ENCODE measurements around the gene P2RX1. TPM values are rescaled to one million over a fixed set of nuclear protein-coding genes. Genes with fewer than 3 reads are reported as not detected.

The P2RX1 gene
- total and polyA plus RNA-seq, 2 donors (not counting 1 experiment from before 2014, with no cell fraction given), result 25.7 to 84.7 TPM

DNA sequence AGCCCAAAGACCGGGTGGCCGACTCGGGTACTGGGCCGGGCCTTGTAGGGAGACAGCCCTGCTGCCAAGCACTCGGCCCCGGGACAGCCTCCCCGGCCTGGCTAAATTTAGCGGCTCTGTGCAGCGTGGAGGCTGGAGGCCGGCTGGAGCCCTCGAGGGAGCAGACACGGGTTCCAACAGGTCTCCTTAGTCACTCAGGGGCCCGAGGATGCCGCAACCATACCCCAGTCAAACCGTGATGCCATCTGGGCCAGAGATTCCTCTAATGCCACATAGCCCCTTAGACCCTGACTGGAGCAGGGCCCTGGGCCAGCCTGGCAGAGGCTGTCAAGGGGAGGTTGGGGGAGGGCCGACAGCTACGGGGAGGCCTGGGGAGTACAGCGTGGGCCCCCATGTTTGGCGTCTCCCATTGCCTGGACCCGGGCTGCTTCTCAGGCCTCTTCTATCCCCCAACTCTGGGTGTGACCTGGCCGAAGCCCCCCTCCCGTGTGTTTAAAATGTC, 2.9 kb upstream of the P2RX1 start:
- POLR2A ChIA-PET, result interaction anchor here (1.6 kb wide), 1 partner anchor 43 kb away, joined by 3 read pairs; no protein-coding TSS in a partner anchor
- no peak overlapping the region for H2AFZ ChIP-seq (ENCODE audit: insufficient read depth, low read depth, low read length, poor library complexity, severe bottlenecking)
- ATAC-seq (ENCODE audit: low read depth), result no peak
- Mint-ChIP-seq H3K27ac (no peak overlapping the region), H3K27me3 (no peaks in the 10 kb centered on the region), H3K4me1 (peaks cover 68% of the 10 kb centered on the region), H3K4me3 (no peak overlapping the region), H3K9me3 (ENCODE audit: insufficient read depth) (no peaks in the 10 kb centered on the region)
- no peak overlapping the region for H3K27ac ChIP-seq (ENCODE audit: low read length in 2 of 2)
- H4K20me1 ChIP-seq (ENCODE audit: control insufficient read depth, insufficient read depth, low read length, poor library complexity, severe bottlenecking), result no peaks in the 10 kb centered on the region
- H3K4me1 ChIP-seq (ENCODE audit: control insufficient read depth in 2 of 2, insufficient read depth in 2 of 2, low read length in 2 of 2), result peaks cover 41 to 66% of the 10 kb centered on the region in 2 donors
- WGBS (ENCODE audit: insufficient coverage), result 91% methylated on average over 20 of the region's 22 CpGs
- H3K9ac ChIP-seq (ENCODE audit: low read length), result no peak overlapping the region
- peaks cover 0 to 3% (median 0%) of the 10 kb centered on the region in 3 donors for H3K9me3 ChIP-seq (ENCODE audit: control extremely low read depth in 1 of 3, control insufficient read depth in 2 of 3, insufficient read depth in 1 of 3, low read length in 2 of 3)
- DNase-seq, result no peak
- H3K79me2 ChIP-seq (ENCODE audit: control insufficient read depth, insufficient read depth, low read length), result peaks cover 29% of the 10 kb centered on the region
- H3K36me3 ChIP-seq (replicated peaks in 1 of 2; ENCODE audit: control extremely low read depth in 1 of 2, control insufficient read depth in 1 of 2, extremely low read depth in 1 of 2, insufficient read depth in 2 of 2, low read length in 1 of 2), result peaks cover 0 to 1% of the 10 kb centered on the region in 2 experiments
- H3K27me3 ChIP-seq (replicated peaks in 1 of 4; ENCODE audit: control extremely low read depth in 1 of 4, control insufficient read depth in 3 of 4, insufficient read depth in 4 of 4, low read length in 3 of 4), result no peaks in the 10 kb centered on the region
- no peak for TF ChIP-seq EZH2 (IDR thresholded peaks at IDR 0.05; ENCODE audit: borderline replicate concordance, insufficient read depth, low read depth, low read length, poor library complexity, severe bottlenecking)
- TF ChIP-seq, protein P1, sequence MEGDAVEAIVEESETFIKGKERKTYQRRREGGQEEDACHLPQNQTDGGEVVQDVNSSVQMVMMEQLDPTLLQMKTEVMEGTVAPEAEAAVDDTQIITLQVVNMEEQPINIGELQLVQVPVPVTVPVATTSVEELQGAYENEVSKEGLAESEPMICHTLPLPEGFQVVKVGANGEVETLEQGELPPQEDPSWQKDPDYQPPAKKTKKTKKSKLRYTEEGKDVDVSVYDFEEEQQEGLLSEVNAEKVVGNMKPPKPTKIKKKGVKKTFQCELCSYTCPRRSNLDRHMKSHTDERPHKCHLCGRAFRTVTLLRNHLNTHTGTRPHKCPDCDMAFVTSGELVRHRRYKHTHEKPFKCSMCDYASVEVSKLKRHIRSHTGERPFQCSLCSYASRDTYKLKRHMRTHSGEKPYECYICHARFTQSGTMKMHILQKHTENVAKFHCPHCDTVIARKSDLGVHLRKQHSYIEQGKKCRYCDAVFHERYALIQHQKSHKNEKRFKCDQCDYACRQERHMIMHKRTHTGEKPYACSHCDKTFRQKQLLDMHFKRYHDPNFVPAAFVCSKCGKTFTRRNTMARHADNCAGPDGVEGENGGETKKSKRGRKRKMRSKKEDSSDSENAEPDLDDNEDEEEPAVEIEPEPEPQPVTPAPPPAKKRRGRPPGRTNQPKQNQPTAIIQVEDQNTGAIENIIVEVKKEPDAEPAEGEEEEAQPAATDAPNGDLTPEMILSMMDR (IDR thresholded peaks at IDR 0.05), result no peak
- H3K4me2 ChIP-seq (replicated peaks; ENCODE audit: low read depth, low read length, poor library complexity, severe bottlenecking), result no peak overlapping the region
- CTCF ChIA-PET, result no interaction called here
- no peak overlapping the region for H3K4me3 ChIP-seq (ENCODE audit: control extremely low read depth in 1 of 5, extremely low read depth in 1 of 5, insufficient read depth in 1 of 5, low read depth in 2 of 5, low read length in 4 of 5)
- intact Hi-C loops (cut with micrococcal nuclease), result loop anchor here (10.0 kb wide), 1 partner anchor 364 kb away; the partner anchor contains the start of gene TRPV3

DNA sequence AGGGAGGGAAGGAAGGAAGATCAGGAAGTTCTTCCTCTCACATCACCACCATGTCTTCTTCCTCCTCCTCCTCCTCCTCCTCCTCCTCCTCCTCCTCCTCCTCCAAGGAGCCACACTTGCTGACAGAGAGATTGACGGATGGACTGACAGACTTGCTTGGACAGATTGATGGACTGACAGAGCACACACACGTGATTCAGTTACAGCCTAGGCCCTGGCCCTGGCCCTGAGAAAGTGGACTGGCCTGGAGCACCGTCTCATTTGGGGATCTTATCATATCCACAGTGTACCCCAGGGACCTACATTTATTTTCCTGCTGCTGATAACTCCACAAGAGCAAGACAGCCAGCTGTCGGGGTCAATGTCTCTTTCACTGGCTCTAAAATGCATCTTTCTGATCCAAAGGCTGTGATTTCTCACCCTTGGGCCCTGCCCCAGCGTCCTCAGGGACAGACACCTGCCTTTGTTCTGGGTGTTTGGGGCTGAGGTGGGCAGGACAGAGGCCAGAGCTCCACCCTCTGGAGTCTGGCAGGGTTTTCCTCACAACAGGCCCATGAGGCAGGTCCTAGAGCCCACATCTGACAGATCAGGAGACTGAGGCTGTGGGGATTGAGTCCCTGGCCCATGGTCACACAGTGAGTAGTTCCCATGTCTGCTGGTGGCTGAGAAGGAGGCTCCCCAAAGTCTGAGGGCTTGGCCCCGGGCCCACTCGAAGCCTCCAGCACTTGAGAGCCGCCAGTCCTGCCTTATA, 2.3 kb upstream of the P2RX1 start:
- H3K27ac Mint-ChIP-seq, result peak overlapping the region; percentile 61
- no peaks in the 10 kb centered on the region for H3K27me3 ChIP-seq (replicated peaks in 1 of 4; ENCODE audit: control extremely low read depth in 1 of 4, control insufficient read depth in 3 of 4, insufficient read depth in 4 of 4, low read length in 3 of 4)
- WGBS (ENCODE audit: insufficient coverage), result 71% methylated on average over 8 of the region's 8 CpGs
- ChIA-PET POLR2A (no interaction called here), CTCF (no interaction called here)
- peaks cover 68% of the 10 kb centered on the region for H3K4me1 Mint-ChIP-seq
- H3K9me3 ChIP-seq (ENCODE audit: control extremely low read depth in 1 of 3, control insufficient read depth in 2 of 3, insufficient read depth in 1 of 3, low read length in 2 of 3), result peaks cover 0 to 3% (median 0%) of the 10 kb centered on the region in 3 donors
- peak overlapping the region; percentile 59 for H3K4me3 Mint-ChIP-seq
- H4K20me1 ChIP-seq (ENCODE audit: control insufficient read depth, insufficient read depth, low read length, poor library complexity, severe bottlenecking), result no peaks in the 10 kb centered on the region
- intact Hi-C loops (cut with micrococcal nuclease), result loop anchor here (10.0 kb wide), 1 partner anchor 364 kb away; the partner anchor contains the start of gene TRPV3
- H3K4me3 ChIP-seq (ENCODE audit: control extremely low read depth in 1 of 5, extremely low read depth in 1 of 5, insufficient read depth in 1 of 5, low read depth in 2 of 5, low read length in 4 of 5), result no peak overlapping the region
- H3K9me3 Mint-ChIP-seq (ENCODE audit: insufficient read depth), result no peaks in the 10 kb centered on the region
- no peak overlapping the region for H3K27ac ChIP-seq (ENCODE audit: low read length in 2 of 2)
- H3K79me2 ChIP-seq (ENCODE audit: control insufficient read depth, insufficient read depth, low read length), result peaks cover 32% of the 10 kb centered on the region
- no peak overlapping the region for H3K4me2 ChIP-seq (replicated peaks; ENCODE audit: low read depth, low read length, poor library complexity, severe bottlenecking)
- TF ChIP-seq, protein P1 (IDR thresholded peaks at IDR 0.05), result no peak
- no peak for TF ChIP-seq EZH2 (IDR thresholded peaks at IDR 0.05; ENCODE audit: borderline replicate concordance, insufficient read depth, low read depth, low read length, poor library complexity, severe bottlenecking)
- DNase-seq, result no peak
- H3K9ac ChIP-seq (ENCODE audit: low read length), result no peak overlapping the region
- H3K4me1 ChIP-seq (ENCODE audit: control insufficient read depth in 2 of 2, insufficient read depth in 2 of 2, low read length in 2 of 2), result peaks cover 46 to 73% of the 10 kb centered on the region in 2 donors
- H2AFZ ChIP-seq (ENCODE audit: insufficient read depth, low read depth, low read length, poor library complexity, severe bottlenecking), result no peak overlapping the region
- no peak for ATAC-seq (ENCODE audit: low read depth)
- H3K27me3 Mint-ChIP-seq, result no peaks in the 10 kb centered on the region
- H3K36me3 ChIP-seq (replicated peaks in 1 of 2; ENCODE audit: control extremely low read depth in 1 of 2, control insufficient read depth in 1 of 2, extremely low read depth in 1 of 2, insufficient read depth in 2 of 2, low read length in 1 of 2), result no peaks in the 10 kb centered on the region
